Coronary artery (tissue), 2 donors: ENCODE results near the gene IREB2.
"Not testable (repeated sequence)": the region's sequence is repeated elsewhere in the genome, so short reads cannot be mapped to it uniquely, and the experiment has no call there.

Source experiments
- DNase-seq: peaks from one replicate; pipeline ENCODE4 v3.0.0-alpha.2; 2017; ENCODE audit warnings: low spot score
- H3K27ac ChIP-seq, 2 donors: fragments of 200-600 bp; sonication (generic); one replicate each; pipeline ENCODE4 v1.5.1; 2016 to 2019
- H3K4me3 ChIP-seq: fragments of 200-600 bp; sonication (generic); 2 replicates; pipeline ENCODE4 v1.5.1; 2016; ENCODE audit warnings: mild to moderate bottlenecking, moderate library complexity
- TF ChIP-seq, protein P1 (sequence below): fragments of 200-600 bp; sonication (generic); IDR thresholded peaks from one replicate; pipeline ENCODE4 v1.5.1; 2019; ENCODE audit warnings: antibody characterized with exemption

Gene IREB2

DNA sequence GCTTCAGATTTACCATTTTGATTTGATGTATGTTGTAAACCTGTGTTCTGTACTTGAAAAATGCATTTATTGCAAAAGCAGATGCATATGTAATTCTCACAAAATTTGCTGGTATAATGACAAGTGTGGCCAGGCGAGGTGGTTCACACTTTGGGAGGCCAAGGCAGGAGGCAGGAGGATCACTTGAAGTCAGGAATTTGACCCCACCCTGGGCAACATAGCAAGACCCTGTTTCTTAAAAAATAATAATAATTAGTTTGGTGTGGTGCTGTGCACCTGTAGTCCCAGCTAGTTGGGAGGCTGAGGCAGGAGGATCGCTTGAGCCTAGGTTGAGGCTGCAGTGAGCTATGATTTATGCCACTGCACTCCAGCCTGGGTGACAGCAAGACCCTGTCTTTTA, 64.6 kb downstream of the IREB2 start:
- Histone ChIP-seq H3K27ac (no peak overlapping the region), H3K4me3 (no peak overlapping the region)
- DNase-seq = no peak
- TF ChIP-seq, protein P1, sequence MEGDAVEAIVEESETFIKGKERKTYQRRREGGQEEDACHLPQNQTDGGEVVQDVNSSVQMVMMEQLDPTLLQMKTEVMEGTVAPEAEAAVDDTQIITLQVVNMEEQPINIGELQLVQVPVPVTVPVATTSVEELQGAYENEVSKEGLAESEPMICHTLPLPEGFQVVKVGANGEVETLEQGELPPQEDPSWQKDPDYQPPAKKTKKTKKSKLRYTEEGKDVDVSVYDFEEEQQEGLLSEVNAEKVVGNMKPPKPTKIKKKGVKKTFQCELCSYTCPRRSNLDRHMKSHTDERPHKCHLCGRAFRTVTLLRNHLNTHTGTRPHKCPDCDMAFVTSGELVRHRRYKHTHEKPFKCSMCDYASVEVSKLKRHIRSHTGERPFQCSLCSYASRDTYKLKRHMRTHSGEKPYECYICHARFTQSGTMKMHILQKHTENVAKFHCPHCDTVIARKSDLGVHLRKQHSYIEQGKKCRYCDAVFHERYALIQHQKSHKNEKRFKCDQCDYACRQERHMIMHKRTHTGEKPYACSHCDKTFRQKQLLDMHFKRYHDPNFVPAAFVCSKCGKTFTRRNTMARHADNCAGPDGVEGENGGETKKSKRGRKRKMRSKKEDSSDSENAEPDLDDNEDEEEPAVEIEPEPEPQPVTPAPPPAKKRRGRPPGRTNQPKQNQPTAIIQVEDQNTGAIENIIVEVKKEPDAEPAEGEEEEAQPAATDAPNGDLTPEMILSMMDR = no peak

DNA sequence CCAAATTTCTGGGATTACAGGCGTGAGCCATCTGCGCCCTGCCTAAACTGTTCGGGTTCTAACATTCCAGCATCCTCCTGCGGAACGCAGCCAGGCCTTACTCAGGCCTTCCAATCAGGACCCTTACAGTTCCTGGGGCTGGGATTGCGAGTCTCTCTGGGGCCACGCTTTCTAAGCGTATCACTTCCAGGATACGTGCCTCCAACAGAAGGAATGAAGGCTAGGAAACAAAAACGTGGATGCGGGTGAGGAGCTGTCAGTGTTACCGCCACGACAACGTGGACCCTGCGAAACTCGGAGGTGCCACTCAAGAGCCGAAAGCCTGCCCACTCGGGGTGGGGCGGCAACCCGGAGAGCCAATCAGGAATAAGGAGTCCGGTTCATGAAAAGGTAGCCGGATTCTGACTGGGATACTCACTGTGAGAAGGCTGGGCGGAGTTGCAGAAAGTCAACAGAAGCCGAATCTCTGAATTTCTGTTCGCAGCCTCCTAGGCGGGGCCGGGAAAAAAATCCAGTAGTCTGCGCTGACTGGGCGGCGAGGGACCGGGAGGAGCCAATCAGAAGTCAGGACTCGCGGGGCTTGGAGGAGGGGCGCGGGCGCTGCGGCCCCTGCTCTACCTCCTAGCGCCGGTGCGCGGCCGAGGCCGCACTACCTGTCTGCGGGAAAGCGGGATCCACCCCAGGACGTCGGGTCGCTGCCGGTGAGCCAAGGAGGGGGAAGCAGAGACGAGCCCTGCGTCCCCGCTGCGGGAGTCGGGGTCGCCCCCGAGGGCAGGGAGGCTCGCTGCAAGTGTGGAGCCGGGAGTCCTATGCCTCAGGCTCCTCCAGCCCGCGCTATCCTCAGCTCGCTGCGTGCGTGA, 69.2 kb downstream of the IREB2 start, which contains the start of gene HYKK:
TSS of gene HYKK (plus strand) at position 607 of the 860 bp plus-strand sequence. CDS start 5,512 bp downstream, outside the sequence.
- TF ChIP-seq, protein P1 = no peak
- Histone ChIP-seq H3K27ac (peak within 1 kb of the TSS; percentile 72 to 78), H3K4me3 (peak within 1 kb of the TSS; percentile 91)
- DNase-seq = peak; percentile 96

DNA sequence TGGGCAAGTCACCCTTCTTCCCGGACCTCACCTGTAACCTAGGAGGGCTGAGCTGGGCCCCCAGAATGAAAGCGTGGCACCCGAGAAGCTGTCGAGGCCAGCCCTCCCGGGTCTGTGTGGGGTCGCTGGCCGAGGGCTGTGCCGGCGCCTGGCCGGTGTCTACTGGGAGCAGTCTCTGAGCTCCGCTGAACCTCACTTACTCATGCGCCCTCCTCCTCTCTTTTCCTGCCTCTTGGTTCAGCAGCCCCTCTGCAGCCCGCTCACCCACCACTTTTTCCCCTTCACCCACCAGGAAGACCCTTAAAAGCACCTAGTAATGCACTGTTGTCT, 69.8 kb downstream of the IREB2 start:
- no peak for DNase-seq
- Histone ChIP-seq H3K4me3 (peak overlapping the region; percentile 91), H3K27ac (peak overlapping the region; percentile 72 to 78)
- TF ChIP-seq, protein P1 = no peak

DNA sequence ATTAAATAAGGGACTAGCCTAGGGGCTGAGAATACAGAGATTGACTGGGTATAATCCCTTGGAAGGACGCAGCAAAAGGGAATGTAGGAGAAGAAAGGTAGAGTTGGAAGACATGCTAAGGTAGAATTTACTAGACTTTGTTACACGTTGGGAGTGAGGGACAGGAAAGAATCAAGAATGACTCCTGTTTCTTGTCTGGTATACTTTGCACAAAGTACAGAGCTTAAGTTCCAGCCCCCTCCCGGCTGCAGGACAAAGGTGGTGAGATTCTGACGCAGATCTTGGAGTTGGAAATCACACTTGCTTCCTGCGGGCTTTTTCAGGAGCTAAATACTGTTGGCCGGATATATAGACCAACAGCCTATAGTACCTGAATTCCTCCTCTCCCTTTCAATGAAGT, 70.3 kb downstream of the IREB2 start:
- Histone ChIP-seq H3K27ac (no peak overlapping the region), H3K4me3 (peak overlapping the region; percentile 91)
- DNase-seq = no peak
- TF ChIP-seq, protein P1 = no peak

DNA sequence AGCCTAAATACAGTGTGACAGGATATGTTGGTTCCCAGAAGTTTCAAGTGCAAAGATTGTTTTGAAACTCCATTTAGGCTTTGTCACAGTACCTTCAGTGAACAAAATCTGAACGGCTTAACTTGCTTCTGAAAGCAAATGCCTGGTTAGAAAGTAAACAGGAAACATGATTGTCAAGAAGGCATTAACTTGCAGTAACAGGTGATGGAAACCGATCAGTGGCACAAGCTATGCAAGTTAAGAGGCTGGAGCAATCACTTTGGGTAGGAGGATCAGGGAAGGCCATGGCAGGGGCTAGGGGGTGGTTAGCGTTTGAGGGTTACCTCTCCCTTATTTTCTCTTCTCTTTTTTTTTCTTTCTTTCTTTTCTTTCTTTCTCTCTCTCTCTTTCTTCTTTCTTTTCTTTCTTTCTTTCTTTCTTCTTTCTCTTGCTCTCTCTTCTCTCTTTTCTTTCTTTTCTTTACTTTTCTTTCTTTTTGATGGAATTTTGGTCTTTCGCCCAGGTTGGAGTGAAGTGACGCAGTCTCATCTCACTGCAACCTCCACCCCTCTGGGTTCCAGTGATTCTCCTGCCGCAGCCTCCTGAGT, 71.8 kb downstream of the IREB2 start:
- no peak overlapping the region for H3K4me3 ChIP-seq
- DNase-seq = no peak
- TF ChIP-seq, protein P1 = no peak
- no peak overlapping the region for H3K27ac ChIP-seq

DNA sequence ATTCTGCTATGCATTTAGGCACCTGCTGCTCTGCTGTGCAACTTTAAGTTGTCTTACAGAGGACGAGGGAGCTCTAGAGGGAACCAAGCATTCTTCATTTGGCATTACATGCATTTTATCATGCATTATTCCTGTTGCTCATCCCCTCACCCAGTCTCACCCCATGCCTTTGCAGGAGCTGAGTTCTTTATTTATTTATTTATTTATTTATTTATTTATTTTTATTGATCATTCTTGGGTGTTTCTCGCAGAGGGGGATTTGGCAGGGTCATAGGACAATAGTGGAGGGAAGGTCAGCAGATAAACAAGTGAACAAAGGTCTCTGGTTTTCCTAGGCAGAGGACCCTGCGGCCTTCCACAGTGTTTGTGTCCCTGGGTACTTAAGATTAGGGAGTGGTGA, 82.0 kb downstream of the IREB2 start:
- H3K4me3 ChIP-seq, DNase-seq, H3K27ac ChIP-seq: not testable (repeated sequence)

DNA sequence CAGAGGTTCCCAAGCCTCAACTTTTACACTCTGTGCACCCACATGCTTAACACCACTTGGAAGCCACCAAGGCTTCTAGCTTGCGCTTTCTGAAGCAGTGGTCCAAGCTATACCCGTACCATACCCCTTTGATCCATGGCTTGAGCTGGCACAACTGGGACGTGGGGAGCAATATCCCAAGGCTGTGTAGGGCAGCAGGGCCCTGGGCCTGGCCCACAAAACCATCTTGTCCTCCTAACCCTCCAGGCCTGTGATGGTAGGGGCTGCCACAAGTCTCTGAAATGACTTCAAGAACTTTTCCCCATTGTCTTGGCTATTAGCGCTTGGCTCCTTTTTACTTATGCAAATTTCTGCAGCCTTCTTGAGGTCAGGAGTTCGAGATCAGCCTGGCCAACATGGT, 86.2 kb downstream of the IREB2 start:
- no peak overlapping the region for H3K27ac ChIP-seq
- DNase-seq = no peak
- TF ChIP-seq, protein P1 = no peak
- H3K4me3 ChIP-seq = no peak overlapping the region
